Suprapubic skin (tissue), 4 donors: ENCODE measurements around the gene GSTO2. TPM values are rescaled to one million over a fixed set of nuclear protein-coding genes. Genes with fewer than 3 reads are reported as not detected.

Experiments
- DNase-seq, 2 donors: peaks; one replicate each; pipeline ENCODE4 v3.0.0-alpha.2; 2019; ENCODE audit warnings: low spot score in 2 of 2
- H3K27ac ChIP-seq: fragments of 200-600 bp; sonication (generic); one replicate; pipeline ENCODE4 v1.5.1; 2019
- H3K27me3 ChIP-seq: fragments of 200-600 bp; sonication (generic); one replicate; pipeline ENCODE4 v1.5.1; 2019
- H3K36me3 ChIP-seq: fragments of 200-600 bp; sonication (generic); one replicate; pipeline ENCODE4 v1.5.1; 2019
- H3K4me1 ChIP-seq: fragments of 200-600 bp; sonication (generic); one replicate; pipeline ENCODE4 v1.5.1; 2019
- H3K4me3 ChIP-seq: fragments of 200-600 bp; sonication (generic); one replicate; pipeline ENCODE4 v1.5.1; 2019; ENCODE audit warnings: mild to moderate bottlenecking
- H3K9me3 ChIP-seq: fragments of 200-600 bp; sonication (generic); one replicate; pipeline ENCODE4 v1.5.1; 2019
- CTCF ChIP-seq, 2 donors: fragments of 200-600 bp in 1 of 2; fragments of 450-650 bp in 1 of 2; sonication (generic) in 1 of 2; IDR thresholded peaks; one replicate each; pipeline ENCODE4 v1.5.1; 2016 to 2019; ENCODE audit warnings: antibody characterized with exemption in 2 of 2, mild to moderate bottlenecking in 1 of 2, moderate library complexity in 1 of 2
- EP300 ChIP-seq: sonication (generic); formaldehyde crosslinking; IDR thresholded peaks from one replicate; pipeline ENCODE4 v1.6.1; 2017; ENCODE audit warnings: antibody characterized with exemption
- POLR2A ChIP-seq, 2 donors: fragments of 450-650 bp; IDR thresholded peaks; one replicate each; pipeline ENCODE4 v1.6.1; 2017; ENCODE audit warnings: antibody characterized with exemption in 2 of 2, mild to moderate bottlenecking in 2 of 2, moderate library complexity in 2 of 2
- POLR2AphosphoS5 ChIP-seq, 3 donors: sonication (generic); formaldehyde crosslinking; IDR thresholded peaks; one replicate each; pipeline ENCODE4 v1.6.1; 2017; ENCODE audit warnings: antibody characterized with exemption in 3 of 3
- WGBS: methylation state at CpG from one replicate; pipeline ENCODE4 v1.1.5; 2018; 5-methylcytosine and 5-hydroxymethylcytosine counted together
- total RNA-seq, 4 donors: library from RNA; depleted of rRNA; stranded (reverse); fragments of >200 nt; gene quantifications; one replicate each; pipeline ENCODE4 v1.1.0, GENCODE V29; 2016

Gene GSTO2
- total RNA-seq, 4 donors from 2014 or later, result 19.0 to 35.5 (median 25.4) TPM

- peaks cover 48% of the 10 kb centered on the region for H3K4me1 ChIP-seq
- H3K27ac ChIP-seq, result peak overlapping the region; percentile 95
- TF ChIP-seq EP300 (no peak), POLR2A (IDR thresholded peaks at IDR 0.05) (no peak), POLR2AphosphoS5 (IDR thresholded peaks at IDR 0.05) (no peak), CTCF (IDR thresholded peaks at IDR 0.05) (no peak)
- no peaks in the 10 kb centered on the region for H3K9me3 ChIP-seq
- no peak for DNase-seq
- H3K36me3 ChIP-seq, result no peaks in the 10 kb centered on the region
- no peaks in the 10 kb centered on the region for H3K27me3 ChIP-seq
- H3K4me3 ChIP-seq, result peak overlapping the region; percentile 72
- WGBS, result 7% methylated on average over 11 of the region's 11 CpGs
Observed at GRCh38 chr10:104339469-104340110, 70.6 kb downstream of the GSTO2 start.

- Histone ChIP-seq H3K36me3 (no peaks in the 10 kb centered on the region), H3K4me1 (peaks cover 42% of the 10 kb centered on the region), H3K9me3 (no peaks in the 10 kb centered on the region), H3K27me3 (no peaks in the 10 kb centered on the region), H3K27ac (peak overlapping the region; percentile 95), H3K4me3 (peak overlapping the region; percentile 72)
- 32% methylated on average over 4 of the region's 4 CpGs for WGBS
- no peak for DNase-seq
- no peak for TF ChIP-seq EP300
- TF ChIP-seq CTCF (IDR thresholded peaks at IDR 0.05), result no peak
- no peak for TF ChIP-seq POLR2A (IDR thresholded peaks at IDR 0.05)
- TF ChIP-seq POLR2AphosphoS5 (IDR thresholded peaks at IDR 0.05), result no peak
Observed at GRCh38 chr10:104340111-104340526, 71.1 kb downstream of the GSTO2 start.

- no peaks in the 10 kb centered on the region for H3K9me3 ChIP-seq
- no peak overlapping the region for H3K4me3 ChIP-seq
- H3K27ac ChIP-seq, result no peak overlapping the region
- no peak for DNase-seq
- TF ChIP-seq POLR2AphosphoS5 (IDR thresholded peaks at IDR 0.05), result no peak
- TF ChIP-seq CTCF (IDR thresholded peaks at IDR 0.05), result no peak
- TF ChIP-seq EP300, result no peak
- no peak for TF ChIP-seq POLR2A (IDR thresholded peaks at IDR 0.05)
- no peaks in the 10 kb centered on the region for H3K36me3 ChIP-seq
- H3K27me3 ChIP-seq, result no peaks in the 10 kb centered on the region
- peaks cover 37% of the 10 kb centered on the region for H3K4me1 ChIP-seq
- 85% methylated on average over 4 of the region's 4 CpGs for WGBS
Observed at GRCh38 chr10:104340641-104341040, 71.7 kb downstream of the GSTO2 start.

DNA sequence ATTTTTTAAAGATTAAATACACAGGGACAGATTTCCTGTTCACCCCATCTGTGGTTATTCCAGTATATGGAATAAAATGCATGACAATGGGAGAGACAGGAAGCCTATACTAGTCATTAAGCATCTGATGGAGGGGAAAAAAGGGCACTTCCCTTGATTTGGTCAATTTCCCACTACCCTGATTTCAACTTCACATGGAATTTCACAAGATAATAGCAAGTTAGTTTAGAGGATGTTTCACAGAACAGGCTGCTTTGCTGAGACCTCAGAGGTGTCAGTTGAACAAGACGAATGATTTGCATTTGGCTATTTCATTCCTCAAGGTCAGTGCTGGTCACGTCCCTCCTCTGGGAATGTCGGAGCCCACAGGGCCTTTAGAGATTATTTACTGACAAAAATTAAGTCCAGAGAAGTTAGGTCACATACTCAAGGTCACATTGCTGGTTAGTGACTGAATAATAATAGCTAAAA lies 74.0 kb downstream of the GSTO2 start:
- H3K4me1 ChIP-seq, result peaks cover 19% of the 10 kb centered on the region
- no peak overlapping the region for H3K27ac ChIP-seq
- H3K9me3 ChIP-seq, result no peaks in the 10 kb centered on the region
- no peaks in the 10 kb centered on the region for H3K27me3 ChIP-seq
- DNase-seq, result no peak
- 71% methylated on average over 3 of the region's 3 CpGs for WGBS
- H3K4me3 ChIP-seq, result no peak overlapping the region
- TF ChIP-seq EP300 (no peak), POLR2A (IDR thresholded peaks at IDR 0.05) (no peak), POLR2AphosphoS5 (IDR thresholded peaks at IDR 0.05) (no peak), CTCF (IDR thresholded peaks at IDR 0.05) (no peak)
- H3K36me3 ChIP-seq, result no peaks in the 10 kb centered on the region

GRCh38 chr10:104344219-104344618 lies 75.2 kb downstream of the GSTO2 start:
- WGBS, result 82% methylated on average over 1 of the region's 1 CpG
- Histone ChIP-seq H3K36me3 (no peaks in the 10 kb centered on the region), H3K9me3 (no peaks in the 10 kb centered on the region), H3K27me3 (no peaks in the 10 kb centered on the region), H3K27ac (no peak overlapping the region), H3K4me3 (no peak overlapping the region), H3K4me1 (peaks cover 16% of the 10 kb centered on the region)
- DNase-seq, result no peak
- no peak for TF ChIP-seq CTCF (IDR thresholded peaks at IDR 0.05)
- TF ChIP-seq EP300, result no peak
- TF ChIP-seq POLR2A (IDR thresholded peaks at IDR 0.05), result no peak
- TF ChIP-seq POLR2AphosphoS5 (IDR thresholded peaks at IDR 0.05), result no peak
